Activated CD8-positive, alpha-beta memory T cell treated with anti-CD3 and anti-CD28 coated beads for 4 hours (primary cell): ENCODE measurements around the gene RFX2.
"Not testable (repeated sequence)": the region's sequence is repeated elsewhere in the genome, so short reads cannot be mapped to it uniquely, and the experiment has no call there.

Experiments
- DNase-seq, 2 donors: peaks; one replicate each; pipeline ENCODE4 v3.0.0-alpha.2; 2020; ENCODE audit warnings: low read depth in 2 of 2

RFX2 gene

DNA sequence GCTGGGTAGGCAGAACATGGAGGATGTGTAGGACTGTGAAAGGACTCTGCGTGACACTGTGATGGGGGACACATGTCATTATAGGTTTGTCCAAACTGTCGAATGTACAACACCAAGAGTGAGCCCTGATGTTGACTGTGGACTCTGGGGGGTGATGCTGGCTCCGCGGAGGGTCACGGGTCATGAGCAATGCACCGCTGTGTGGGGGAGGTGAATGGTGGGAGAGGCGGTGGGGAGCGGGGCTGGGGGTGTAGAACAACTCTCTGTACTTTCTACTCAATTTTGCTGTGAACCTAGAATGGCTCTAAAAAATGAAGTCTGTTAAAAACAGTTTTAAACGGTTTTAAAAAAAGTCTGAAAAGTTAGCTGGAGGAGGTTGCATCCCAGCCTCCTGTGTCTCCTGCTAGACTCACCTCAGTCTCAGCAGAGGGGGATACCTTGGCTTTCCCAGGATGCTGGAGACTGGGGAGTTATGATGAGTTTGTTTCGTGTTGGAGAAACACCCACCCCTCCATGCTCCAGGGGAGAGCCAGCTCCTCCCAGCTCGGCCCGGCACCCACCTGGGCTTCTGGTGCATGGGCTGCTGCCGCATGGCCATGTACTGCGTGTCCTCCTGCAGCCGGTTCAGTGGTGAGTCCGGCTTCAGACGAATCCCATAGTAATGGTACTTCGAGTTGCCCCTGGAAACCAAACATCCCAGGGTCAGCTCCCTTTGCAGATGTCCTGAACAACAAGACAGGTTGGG, 97.7 kb downstream of the RFX2 start:
- DNase-seq = no peak

DNA sequence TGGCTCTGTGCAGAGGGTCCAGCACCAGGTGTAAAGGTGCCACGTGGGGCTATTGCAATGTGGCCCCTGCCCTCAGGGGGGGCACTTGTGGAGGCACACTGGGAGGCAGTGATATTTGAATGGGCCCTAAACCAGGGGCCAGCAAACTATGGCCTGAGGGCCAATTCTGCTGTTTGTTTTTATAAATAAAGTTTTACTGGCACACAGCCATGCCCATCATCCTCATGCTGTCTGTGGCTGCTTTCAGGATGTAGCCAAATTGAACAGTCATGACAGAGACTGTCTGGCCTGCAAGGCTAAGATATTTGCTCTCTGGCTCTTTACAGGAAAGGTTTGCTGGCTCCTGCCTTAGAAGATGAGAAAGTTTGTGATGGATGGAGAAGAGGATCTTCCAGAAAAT, 98.5 kb downstream of the RFX2 start:
- no peak for DNase-seq

DNA sequence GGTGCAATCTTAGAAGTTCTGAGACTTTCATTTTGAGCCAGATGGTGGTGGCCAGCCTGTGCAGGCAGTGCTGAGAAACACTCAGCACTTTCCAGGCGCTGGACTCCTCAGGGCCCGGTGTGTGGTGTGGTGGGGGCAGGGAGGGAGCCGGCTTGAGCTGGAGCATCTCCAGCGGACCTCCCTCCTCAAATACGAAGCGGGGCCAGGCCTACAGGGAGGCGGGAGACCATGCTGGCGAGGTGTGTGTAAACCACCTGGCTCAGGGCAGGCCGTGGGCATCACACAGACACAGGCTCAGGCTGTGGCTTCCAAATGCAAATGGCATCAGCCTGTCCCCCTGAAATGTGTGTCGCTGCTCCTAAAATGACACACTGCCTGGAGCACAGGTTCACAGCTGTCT, 99.1 kb downstream of the RFX2 start:
- no peak for DNase-seq

DNA sequence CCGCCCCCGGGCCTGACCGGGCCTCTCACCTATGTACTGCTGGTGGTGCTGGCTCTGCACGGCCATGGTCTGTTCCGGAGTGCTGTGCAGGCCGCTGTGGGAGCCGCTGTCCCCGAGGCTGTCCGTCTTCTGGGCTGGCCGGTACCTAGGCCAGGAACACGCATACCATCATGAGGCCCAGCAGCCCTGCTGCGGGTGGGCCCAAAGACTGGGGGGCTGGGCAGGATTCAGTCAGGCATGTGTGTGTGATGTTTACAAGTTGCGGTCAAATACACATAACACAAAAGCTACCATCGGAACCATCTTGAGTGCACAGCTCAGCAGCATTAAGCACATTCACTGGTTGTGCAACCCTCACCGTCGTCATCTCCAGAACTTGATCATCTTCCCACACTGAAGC, 100.2 kb downstream of the RFX2 start:
- no peak for DNase-seq

DNA sequence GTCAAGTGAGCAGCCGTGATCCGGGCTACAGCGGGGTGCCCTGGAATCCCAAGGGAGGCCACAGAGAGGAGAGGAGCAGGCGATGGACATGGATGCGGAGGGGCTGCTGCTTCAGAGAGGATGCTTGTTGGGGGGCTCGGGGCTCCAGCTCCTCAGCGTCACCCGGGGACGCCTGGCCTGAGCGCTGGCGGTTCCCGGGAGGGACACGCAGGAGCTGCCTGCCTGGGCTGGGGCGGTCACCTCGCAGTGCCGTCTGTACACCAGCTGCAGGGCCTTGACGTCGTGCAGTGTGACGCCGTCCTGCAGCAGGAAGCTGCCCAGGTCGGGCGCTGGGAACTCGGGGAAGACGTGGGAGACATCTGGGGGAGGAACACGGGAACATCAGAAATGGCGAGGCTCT, 102.4 kb downstream of the RFX2 start:
- no peak for DNase-seq

DNA sequence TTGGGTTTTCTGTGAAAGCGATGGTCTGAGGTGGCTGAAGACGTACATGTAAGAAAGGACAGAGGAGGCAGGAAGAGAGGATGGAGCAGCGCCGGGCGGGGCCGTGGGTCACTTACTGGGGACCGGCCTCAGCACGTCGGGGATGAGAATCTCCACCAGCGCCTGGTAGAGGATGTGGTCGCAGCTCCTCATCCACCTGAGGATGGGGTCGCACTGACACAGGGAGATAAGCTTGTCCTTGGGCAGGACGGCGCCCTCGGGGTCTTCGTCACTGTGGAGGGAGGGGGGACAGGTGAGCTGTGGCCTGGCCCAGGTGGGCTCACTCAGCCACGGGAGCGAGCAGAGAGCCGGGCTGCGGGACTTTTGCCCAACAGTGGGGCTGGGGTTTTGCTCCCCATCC, 103.4 kb downstream of the RFX2 start:
- DNase-seq = no peak

DNA sequence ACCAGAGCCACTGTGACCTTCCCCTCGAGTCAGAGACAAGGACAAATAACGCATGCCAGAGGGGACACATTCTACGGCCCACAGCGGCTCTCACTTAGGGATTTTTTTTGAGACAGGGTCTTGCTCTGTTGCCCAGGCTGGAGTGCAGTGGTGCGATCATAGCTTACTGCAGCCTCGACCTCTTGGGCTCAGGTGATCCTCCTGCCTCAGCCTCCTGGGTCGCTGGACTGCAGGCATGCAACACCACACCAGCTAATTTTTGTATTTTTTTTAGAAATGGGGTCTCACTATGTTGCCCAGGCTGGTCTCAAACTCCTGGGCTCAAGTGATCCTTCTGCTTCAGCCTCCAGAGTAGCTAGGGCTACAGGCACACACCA, 104.2 kb downstream of the RFX2 start:
- not testable (repeated sequence) for DNase-seq

DNA sequence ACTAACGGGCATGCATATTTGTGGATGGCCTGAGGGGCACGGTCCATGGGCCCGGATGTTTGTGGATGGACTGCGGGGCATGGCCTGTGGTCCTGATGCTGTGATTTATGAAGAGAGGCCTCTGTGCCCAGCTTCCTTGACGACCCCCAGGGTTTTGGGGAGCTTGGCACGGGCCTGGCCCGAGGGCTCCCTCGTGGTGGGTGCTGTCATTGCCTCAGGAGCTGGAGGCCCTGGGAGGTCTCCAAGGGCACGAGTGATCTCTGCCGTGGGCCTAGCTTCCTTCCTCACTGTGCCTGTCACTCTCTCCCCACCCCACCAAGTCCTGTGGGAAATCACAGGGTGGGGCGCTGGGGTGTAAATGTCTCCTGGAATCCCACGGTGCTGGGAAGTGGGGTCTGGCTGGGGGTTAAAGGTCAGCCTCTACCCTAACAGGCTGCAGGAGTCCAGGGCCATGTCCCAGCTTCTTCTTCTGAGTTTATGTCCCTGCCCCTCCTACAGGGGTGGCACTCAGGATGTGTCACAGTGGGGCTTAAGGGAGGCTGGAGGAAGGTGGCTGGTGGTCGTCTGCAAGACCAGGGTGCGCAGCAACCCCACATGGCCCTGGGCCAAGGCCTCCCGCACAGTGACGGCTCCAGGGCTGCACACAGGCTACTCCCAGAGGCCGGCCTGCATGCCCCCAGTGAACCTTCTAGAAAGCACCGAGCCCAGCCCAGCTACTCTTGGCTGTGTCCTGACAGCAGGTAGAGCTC, 104.8 kb downstream of the RFX2 start:
- no peak for DNase-seq

DNA sequence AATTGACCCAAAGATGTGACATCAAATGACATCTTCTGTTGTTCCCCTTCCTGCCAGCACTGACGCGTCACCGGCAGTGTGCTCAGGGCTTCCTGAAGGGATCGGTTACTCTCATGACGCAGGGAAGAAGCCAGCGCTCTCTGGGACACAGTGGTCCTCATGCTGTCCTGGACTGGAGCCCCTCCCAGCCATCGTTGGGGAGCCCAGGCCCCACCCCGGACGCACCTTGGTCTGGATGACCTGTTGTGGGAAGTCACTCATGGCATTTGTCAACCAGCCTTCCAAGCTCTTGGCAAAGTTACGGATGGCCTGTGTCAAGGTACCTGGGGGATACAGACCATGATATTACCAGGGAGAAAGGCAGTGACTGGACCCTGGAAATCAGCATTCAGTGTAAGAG, 106.3 kb downstream of the RFX2 start:
- DNase-seq = no peak

DNA sequence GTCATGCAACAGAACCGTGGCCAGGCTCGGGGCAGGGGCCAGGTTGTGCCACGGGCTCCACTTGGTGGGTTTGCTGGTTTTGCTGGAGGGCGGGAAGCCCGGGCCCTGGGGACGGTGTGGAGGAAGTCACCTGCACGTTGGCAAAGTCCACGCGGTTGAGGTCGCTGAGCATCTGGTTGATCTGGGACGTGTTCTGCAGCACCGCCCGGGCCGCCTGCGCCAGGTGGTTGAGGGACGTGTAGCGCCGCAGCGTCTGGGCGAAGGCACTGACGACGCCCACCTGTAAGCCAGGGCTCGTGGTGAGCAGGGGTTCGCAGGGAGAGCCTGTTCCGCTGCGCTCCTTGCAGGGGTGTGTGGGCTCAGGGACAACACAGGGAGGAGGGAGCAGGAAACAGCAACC, 107.7 kb downstream of the RFX2 start:
- no peak for DNase-seq

DNA sequence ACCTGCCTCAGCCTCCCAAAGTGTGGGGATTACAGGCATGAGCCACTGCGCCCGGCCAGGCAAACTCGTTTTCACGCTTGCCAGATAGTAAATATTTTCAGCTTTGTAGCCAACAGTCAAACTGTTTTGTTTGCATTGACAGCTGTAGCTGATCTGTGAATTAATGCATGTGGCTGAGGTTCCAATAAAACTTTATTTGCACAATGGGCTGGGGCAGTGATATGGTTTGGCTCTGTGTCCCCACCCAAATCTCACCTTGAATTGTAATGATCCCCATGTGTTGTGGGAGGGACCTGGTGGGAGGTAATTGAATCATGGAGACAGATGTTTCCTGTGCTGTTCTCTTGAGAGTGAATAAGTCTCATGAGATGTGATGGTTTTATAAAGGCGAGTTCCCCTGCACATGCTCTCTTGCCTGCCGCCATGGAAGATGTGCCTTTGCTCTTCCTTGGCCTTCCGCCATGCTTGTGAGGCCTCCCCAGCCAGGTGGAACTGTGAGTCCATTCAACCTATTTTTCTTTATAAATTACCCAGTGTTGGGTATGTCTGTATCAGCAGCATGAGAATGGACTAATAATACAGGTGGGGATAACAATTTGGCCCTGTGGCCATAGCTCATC, 110.0 kb downstream of the RFX2 start:
- DNase-seq = no peak

DNA sequence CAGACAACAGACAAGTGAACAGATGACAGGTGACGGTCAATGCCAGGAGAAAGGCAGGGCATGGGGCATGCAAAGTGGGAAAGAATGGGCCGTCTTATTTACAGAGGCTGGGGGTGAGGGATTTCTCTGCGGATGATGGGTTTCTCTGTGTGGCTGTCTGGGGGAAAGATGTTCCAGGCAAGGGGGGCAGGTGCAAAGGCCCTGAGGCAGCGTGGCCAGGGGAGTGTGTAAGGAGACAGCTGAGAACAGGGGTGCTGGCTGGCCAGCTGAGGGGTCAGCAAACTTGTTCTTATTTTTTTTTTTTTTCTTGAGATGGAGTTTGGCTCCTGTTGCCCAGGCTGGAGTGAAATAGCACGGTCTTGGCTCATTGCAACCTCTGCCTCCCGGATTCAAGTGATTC, 110.6 kb downstream of the RFX2 start:
- DNase-seq = no peak

DNA sequence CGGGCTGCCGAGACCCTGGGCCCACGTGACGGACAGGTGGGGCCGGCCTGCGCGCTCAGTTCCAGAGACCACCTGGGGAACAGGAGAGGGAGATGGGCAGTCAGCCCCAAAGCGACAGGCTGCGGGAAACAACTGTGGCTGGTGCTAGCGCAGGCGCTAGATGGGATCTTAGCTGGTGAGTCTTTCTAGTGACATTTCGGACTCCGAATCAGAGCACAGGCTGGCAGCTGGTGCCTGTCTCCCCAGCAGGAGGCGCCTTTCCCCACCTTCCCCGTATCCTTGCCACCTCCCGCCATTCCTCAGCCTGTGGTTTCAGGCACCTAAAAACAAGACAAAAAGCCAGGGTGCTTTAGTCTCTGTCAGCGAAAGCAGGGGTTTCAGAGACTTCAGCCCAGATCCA, 112.9 kb downstream of the RFX2 start:
- no peak for DNase-seq

DNA sequence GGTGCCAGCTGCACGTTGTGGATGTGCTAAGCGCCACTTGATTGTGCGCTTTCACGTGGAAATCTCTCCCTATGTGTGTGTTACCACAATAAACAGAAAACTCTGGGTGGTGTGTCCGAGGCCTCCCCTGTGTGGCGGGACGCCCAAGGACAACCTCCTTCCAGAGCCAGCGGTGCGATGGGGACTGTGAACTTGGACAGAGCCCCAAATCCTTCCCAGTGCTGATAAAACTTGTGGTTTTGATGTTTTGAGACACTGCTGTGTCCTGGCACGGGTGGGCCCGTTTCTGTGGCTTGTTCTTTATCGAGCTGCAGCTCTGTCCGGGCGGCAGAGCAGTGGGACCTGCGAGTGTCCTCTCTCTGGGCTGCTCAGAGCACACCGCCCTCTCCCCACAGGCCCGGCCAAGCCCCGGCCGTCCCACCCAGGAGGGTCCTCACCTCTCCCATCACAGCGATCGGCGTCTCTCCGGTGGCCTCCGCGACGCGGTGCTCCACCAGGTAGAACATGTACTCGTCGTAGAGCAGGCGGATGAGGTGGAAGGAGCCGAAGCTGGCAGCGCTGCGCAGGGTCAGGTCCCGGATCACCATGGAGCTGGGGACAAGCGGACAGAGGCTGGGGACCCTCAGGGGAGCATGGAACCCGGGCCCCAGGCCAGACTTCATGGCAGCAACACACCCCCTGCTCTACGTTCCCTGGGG, 113.5 kb downstream of the RFX2 start:
- DNase-seq = no peak

DNA sequence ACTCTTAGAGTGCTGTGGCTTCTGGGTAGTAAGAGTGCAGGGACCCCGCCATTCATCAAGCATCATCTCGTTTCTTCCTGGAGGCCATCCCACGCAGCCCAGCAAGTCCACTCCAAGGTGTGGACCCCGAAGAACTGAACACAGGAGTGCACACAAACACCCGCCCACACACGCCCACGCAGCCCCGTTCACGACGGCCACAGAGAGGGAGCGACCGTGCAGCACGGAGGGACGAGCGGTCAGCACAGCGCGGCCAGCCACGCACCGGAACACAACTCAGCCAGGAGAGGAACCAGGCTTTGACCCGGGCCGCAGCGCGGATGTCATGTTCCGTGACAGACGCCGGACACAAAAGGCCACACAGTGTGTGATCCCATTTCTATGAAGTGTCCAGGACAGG, 114.2 kb downstream of the RFX2 start:
- no peak for DNase-seq

DNA sequence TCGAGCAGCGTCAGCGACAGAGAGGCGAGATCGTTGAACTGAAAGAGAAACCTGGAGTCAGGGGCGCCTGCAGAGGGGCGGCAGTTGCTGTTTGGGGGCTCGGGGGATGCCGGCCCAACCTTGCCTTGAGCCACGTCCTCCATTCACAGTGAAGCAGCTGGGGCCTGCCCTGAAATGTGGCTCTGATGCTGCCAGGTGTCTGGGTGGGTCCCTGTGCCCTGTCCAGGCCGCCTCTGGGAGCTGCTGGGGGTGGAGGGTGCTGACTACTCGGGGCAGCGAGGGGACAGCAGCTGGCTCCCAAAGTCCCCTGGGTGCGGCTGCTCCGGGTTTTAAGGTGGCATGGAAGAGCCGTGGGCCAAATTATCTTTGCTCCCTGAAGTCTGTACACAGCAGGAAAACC, 114.7 kb downstream of the RFX2 start:
- no peak for DNase-seq

DNA sequence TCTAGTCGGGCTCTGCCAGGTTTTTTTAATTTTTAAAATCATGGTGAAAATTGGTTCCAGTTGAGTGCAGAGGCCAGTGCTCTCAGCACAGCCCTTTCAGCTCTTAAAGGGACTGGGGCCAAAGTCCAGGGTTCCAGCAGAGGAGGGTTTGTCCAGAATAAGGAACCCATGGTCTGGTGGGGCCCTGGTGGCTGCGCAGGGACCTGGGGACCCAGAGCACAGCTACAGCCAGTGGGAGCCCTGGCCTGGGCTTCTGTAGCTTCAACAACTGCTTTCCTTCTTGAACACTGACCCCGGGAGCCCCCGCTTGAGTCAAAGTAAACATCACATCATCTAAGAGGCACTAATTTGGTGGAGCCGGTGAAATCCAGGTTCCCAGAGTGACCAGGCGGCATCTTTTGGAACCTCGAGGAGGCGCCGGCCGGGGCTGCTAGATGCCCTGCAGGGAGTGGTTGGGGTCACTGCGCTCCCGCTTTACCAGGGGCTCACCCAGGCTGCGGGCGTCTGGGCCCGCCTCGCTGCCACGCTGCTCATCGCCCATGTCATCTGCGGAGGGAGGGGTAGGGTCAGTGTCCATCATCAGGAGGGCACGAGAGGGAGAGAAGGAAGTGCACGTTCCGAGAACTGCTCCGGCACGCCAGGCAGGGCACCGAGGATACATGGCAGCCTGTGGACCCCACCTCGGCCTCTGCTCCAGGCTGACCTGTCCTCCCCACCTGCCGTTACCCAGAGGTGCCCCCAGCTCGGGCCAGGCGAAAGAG, 115.7 kb downstream of the RFX2 start:
- no peak for DNase-seq

DNA sequence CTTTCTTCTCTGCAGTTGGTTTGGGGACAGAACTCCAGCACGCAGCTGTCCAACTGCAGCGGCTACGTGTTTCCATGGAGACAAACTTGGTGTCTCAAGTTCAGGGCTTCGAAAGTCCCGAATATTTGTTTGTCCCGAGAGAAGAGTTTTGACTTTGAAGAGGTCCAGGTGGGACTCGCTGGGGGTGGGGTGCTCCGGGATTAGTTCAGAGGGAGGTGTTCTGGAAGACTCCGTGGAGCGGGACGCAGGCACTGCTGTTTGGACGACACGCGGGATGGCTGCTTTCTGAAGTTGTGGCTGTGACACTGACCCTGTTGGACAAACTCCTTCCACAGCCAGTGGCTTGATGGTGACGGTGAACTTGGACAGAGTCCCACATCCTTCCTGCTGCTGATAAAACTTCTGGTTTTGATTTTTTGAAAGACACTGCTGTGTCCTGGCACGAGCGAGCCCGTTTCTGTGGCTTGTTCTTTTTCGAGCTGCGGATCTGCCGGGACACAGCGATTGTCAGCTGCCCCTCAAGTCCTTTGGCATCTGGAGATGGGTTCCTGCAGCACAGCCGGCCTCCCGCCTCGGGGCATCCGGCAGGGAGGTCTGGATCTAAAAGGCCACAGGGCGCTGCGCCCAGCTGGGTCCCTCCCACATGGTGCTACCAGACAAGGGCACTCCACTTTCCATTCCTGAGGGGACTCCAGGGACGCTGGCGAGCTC, 116.5 kb downstream of the RFX2 start:
- no peak for DNase-seq

DNA sequence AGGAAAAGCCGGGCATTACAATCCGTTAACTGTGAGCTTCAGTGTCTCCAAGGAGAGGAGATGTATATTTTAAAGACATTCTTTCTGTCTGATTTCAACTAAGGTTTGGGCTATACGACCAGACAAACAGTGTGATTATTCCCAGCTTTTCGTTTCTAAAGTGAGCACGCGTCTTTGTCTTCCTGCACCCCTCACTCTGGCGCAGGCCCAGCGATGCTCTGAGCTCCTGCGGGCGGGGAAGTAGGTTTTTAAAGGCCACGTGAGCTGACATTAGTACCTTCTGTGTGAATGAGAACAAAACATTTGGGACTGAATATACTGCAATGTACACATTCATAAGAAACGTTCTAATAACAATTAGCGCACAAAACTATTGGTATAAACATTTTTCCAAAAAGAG, 117.1 kb downstream of the RFX2 start:
- no peak for DNase-seq

DNA sequence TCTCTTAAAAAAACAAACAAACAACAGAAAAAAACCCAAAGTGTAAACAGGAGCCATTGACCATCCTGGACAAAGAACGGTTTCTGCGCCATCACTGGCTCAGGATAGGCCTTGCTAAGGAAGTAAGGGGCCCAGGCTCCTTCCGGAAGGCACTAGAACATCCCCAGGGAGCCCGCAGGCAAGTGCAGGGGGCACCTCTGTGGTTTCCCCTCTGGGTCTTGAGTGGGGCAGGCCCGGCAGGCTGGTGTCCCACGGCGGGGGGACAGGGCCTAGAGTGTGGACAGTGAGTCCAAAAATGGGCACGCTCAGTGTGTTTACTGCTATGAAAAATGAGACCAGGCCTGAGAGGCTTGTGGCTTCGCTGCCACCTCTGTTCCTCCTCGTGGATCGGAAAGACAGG, 117.5 kb downstream of the RFX2 start:
- no peak for DNase-seq

DNA sequence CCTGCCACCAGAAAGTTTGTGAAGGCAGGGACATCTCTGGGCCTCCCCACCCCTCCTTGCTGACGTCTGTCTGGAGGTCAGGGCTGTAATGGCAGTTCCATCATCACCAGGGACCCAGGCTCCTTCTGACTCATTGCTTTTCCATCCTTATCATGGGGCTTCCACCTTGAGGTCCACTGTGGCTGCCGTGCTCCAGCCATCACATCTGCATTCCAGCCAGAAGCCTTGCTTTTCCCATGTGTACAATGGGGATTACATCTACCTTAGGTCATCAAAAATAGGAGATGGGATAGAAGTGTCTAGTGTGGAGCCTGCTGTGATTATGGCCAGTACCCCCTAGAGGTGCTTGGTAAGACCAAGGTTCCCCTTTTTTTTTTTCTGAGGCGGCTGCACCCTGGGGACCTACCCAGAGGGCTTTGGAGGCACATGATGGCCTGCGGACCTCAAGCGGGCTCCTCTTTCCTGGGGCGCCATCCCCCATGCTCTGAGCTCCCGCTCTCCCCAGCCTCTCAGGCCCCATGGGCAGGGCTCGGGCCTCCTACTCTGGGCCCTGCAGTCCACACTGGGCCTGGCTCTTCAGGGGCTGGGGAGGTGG, 119.0 kb downstream of the RFX2 start:
- DNase-seq = no peak
